ENCODE results near the gene C8B.

The C8B gene

DNA sequence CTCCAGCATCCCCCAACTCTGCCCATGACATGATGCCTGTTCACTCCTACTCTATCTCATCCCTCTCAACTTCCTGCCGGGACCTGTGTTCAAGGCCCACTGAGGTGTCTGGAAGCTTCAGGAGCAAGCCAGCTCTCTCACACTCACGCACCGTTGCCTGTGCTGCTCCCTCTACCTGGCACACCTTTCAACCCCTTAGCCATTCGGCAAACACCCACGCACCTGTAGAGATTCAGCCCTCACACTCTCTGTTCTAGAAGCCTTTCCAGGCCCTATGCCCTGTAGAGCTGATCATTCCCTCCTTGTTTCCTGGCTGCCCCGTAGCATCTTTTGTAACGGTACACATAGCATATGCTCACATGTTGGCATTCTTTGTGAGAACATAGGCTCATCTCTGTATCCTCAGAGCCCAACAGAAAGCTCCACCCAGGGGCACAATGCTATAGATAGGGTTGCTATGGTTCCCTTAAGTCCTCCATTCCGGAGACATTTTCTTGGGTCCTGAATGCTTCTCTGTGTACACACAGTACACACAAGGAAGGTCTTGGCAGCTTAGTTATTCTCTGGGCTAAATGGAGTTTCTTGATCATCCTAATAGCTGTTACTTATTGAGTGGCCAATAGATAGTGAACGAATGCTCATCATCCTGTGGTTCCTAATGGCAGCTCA is 1.3 kb downstream of the C8B start:
- no peak for FAIRE-seq
- TF ChIP-seq, protein P1, sequence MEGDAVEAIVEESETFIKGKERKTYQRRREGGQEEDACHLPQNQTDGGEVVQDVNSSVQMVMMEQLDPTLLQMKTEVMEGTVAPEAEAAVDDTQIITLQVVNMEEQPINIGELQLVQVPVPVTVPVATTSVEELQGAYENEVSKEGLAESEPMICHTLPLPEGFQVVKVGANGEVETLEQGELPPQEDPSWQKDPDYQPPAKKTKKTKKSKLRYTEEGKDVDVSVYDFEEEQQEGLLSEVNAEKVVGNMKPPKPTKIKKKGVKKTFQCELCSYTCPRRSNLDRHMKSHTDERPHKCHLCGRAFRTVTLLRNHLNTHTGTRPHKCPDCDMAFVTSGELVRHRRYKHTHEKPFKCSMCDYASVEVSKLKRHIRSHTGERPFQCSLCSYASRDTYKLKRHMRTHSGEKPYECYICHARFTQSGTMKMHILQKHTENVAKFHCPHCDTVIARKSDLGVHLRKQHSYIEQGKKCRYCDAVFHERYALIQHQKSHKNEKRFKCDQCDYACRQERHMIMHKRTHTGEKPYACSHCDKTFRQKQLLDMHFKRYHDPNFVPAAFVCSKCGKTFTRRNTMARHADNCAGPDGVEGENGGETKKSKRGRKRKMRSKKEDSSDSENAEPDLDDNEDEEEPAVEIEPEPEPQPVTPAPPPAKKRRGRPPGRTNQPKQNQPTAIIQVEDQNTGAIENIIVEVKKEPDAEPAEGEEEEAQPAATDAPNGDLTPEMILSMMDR (IDR thresholded peaks at IDR 0.05; ENCODE audit: insufficient read depth, missing control alignments) = no peak
- no peak for DNase-seq (ENCODE audit: insufficient read length, low spot score)

GRCh38 chr1:56963667-56964066 is 2.1 kb downstream of the C8B start:
- no peak for DNase-seq (ENCODE audit: insufficient read length, low spot score)
- FAIRE-seq = no peak
- TF ChIP-seq, protein P1 (IDR thresholded peaks at IDR 0.05; ENCODE audit: insufficient read depth, missing control alignments) = no peak

- DNase-seq (ENCODE audit: insufficient read length, low spot score) (no peak), FAIRE-seq (no peak)
- TF ChIP-seq, protein P1 (IDR thresholded peaks at IDR 0.05; ENCODE audit: insufficient read depth, missing control alignments) = no peak
Observed at GRCh38 chr1:56961426-56961825, 4.4 kb downstream of the C8B start.

DNA sequence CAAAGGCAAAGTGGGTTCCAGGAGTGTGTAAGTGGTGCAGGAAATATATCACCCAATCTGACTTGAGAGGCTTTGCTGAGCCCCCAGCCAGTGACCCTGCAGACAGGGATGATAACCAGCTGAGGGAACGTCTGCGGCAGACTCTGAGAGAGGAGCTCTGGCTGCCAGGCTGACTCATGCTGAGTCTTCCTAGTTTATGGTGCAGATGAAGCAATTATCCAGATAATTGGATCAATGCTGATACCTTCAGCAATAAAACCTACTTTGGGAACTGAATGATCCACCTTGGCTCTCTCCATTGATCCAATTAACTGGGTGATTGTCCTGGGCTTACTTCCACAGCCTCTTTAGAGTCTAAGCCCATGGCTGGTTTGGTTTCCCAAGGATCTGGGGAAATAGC is 7.3 kb downstream of the C8B start:
- DNase-seq (ENCODE audit: insufficient read length, low spot score) = no peak
- FAIRE-seq = no peak
- TF ChIP-seq, protein P1 (IDR thresholded peaks at IDR 0.05; ENCODE audit: insufficient read depth, missing control alignments) = no peak

DNA sequence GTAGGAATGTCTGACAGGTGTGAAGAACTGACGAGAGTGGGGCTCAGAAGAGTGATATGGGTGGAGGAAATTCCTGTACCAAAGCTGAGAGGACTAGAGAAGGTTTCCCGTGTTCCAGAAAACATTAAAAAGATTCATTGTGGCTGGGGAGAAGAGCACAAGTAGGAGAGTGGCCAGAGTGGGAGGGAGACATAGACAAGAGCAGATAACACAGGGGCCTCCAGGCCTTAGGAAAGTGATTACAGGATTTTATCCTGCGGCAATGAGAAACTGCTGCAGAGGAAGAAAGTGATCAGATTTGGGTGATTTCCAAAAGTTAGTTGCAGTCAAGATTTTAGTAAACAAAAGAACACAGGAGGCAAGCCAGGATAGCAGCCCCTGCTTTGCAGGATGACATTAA is 7.9 kb downstream of the C8B start:
- no peak for DNase-seq (ENCODE audit: insufficient read length, low spot score)
- TF ChIP-seq, protein P1 (IDR thresholded peaks at IDR 0.05; ENCODE audit: insufficient read depth, missing control alignments) = no peak
- no peak for FAIRE-seq

GRCh38 chr1:56954664-56955063 is 11.2 kb downstream of the C8B start:
- TF ChIP-seq, protein P1 (IDR thresholded peaks at IDR 0.05; ENCODE audit: insufficient read depth, missing control alignments) = no peak
- FAIRE-seq (no peak), DNase-seq (ENCODE audit: insufficient read length, low spot score) (no peak)

- DNase-seq (ENCODE audit: insufficient read length, low spot score) (no peak), FAIRE-seq (no peak)
- TF ChIP-seq, protein P1 (IDR thresholded peaks at IDR 0.05; ENCODE audit: insufficient read depth, missing control alignments) = no peak
Observed at GRCh38 chr1:56953386-56953785, 12.4 kb downstream of the C8B start.
